Adipocyte (in vitro differentiated cells): Measurements from ENCODE around the gene ADGRB3.
"Not testable (repeated sequence)": the region's sequence is repeated elsewhere in the genome, so short reads cannot be mapped to it uniquely, and the experiment has no call there.

Source experiments
- DNase-seq: peaks from one replicate; pipeline ENCODE4 v3.0.0-alpha.2; 2015; ENCODE audit warnings: low read depth
- H3K27me3 ChIP-seq: replicated peaks from 2 replicates; pipeline ENCODE4 v1.7.0; 2013; ENCODE audit warnings: mild to moderate bottlenecking, low read length, moderate library complexity; ENCODE audit not compliant: control insufficient read depth, insufficient read depth
- H3K36me3 ChIP-seq: 2 replicates; pipeline ENCODE4 v1.7.0; 2013; ENCODE audit warnings: low read length, mild to moderate bottlenecking, moderate library complexity; ENCODE audit not compliant: control insufficient read depth, insufficient read depth, severe bottlenecking
- H3K4me1 ChIP-seq: 2 replicates; pipeline ENCODE4 v1.7.0; 2013; ENCODE audit warnings: mild to moderate bottlenecking, low read length, moderate library complexity; ENCODE audit not compliant: control insufficient read depth, insufficient read depth
- H3K4me3 ChIP-seq: 2 replicates; pipeline ENCODE4 v1.7.0; 2013; ENCODE audit warnings: mild to moderate bottlenecking, low read length, moderate library complexity
- H3K9ac ChIP-seq: 2 replicates; pipeline ENCODE4 v1.7.0; 2013; ENCODE audit warnings: mild to moderate bottlenecking, low read length, moderate library complexity
- H3K9me3 ChIP-seq: 2 replicates; pipeline ENCODE4 v1.7.0; 2013; ENCODE audit warnings: mild to moderate bottlenecking, low read length, moderate library complexity; ENCODE audit not compliant: control insufficient read depth

The ADGRB3 gene

GRCh38 chr6:69433116-69433515 lies 798.0 kb downstream of the ADGRB3 start:
- not testable (repeated sequence) for H3K9me3 ChIP-seq, H3K9ac ChIP-seq, H3K4me3 ChIP-seq, H3K27me3 ChIP-seq, H3K4me1 ChIP-seq, H3K36me3 ChIP-seq, DNase-seq

- DNase-seq: no peak
- H3K9ac ChIP-seq: no peak overlapping the region
- H3K9me3 ChIP-seq: no peaks in the 10 kb centered on the region
- no peaks in the 10 kb centered on the region for H3K36me3 ChIP-seq
- H3K4me1 ChIP-seq: no peaks in the 10 kb centered on the region
- H3K4me3 ChIP-seq: no peak overlapping the region
- no peaks in the 10 kb centered on the region for H3K27me3 ChIP-seq
Observed at GRCh38 chr6:69438113-69438512, 803.0 kb downstream of the ADGRB3 start.
